Stomach (tissue), 9 donors: ENCODE measurements around the gene KRTAP26-1. TPM values are rescaled to one million over a fixed set of nuclear protein-coding genes. Genes with fewer than 3 reads are reported as not detected.

Source experiments
- DNase-seq, 2 donors: peaks; one replicate each; pipeline versions ENCODE4 v3.0.0 to v3.0.0-alpha.2; 2013 to 2019
- H3K27ac ChIP-seq, 5 donors: fragments of 200-600 bp in 4 of 5; sonication (generic) in 4 of 5; one replicate each; pipeline ENCODE4 v1.5.1; 2013 to 2019; ENCODE audit warnings: mild to moderate bottlenecking in 1 of 5, moderate library complexity in 1 of 5
- H3K27me3 ChIP-seq, 3 donors: fragments of 200-600 bp; sonication (generic); one replicate each; pipeline ENCODE4 v1.5.1; 2017 to 2019; ENCODE audit warnings: mixed run types in 1 of 3
- H3K36me3 ChIP-seq, 4 donors: fragments of 200-600 bp; sonication (generic); 1 replicate in 3 of 4; 2 replicates in 1 of 4; pipeline ENCODE4 v1.5.1; 2016 to 2019
- H3K4me1 ChIP-seq, 4 donors: fragments of 200-600 bp; sonication (generic); one replicate each; pipeline ENCODE4 v1.5.1; 2016 to 2019
- H3K4me3 ChIP-seq, 4 donors: fragments of 200-600 bp; sonication (generic) in 3 of 4; one replicate each; pipeline ENCODE4 v1.5.1; 2016 to 2019; ENCODE audit warnings: mild to moderate bottlenecking in 1 of 4
- H3K9me3 ChIP-seq, 4 donors: fragments of 200-600 bp; sonication (generic); one replicate each; pipeline ENCODE4 v1.5.1; 2016 to 2019
- CTCF ChIP-seq, 7 experiments: fragments of 450-650 bp in 4 of 7; fragments of 200-600 bp in 3 of 7; sonication (generic) in 3 of 7; IDR thresholded peaks; one replicate each; pipeline ENCODE4 v1.5.1; 2016 to 2019; ENCODE audit warnings: antibody characterized with exemption in 7 of 7, control low read depth in 2 of 7, mild to moderate bottlenecking in 1 of 7
- EP300 ChIP-seq: sonication (generic); formaldehyde crosslinking; IDR thresholded peaks from one replicate; pipeline ENCODE4 v1.6.1; 2017; ENCODE audit warnings: antibody characterized with exemption
- POLR2A ChIP-seq, 4 donors: fragments of 450-650 bp; IDR thresholded peaks; one replicate each; pipeline ENCODE4 v1.6.1; 2016; ENCODE audit warnings: antibody characterized with exemption in 4 of 4, control low read depth in 2 of 4, mild to moderate bottlenecking in 1 of 4, moderate library complexity in 1 of 4
- POLR2AphosphoS5 ChIP-seq, 3 donors: sonication (generic); formaldehyde crosslinking; IDR thresholded peaks; one replicate each; pipeline ENCODE4 v1.6.1; 2016; ENCODE audit warnings: antibody characterized with exemption in 3 of 3
- WGBS, 5 donors: extraction: QIAGEN DNeasy Blood & Tissue Kit in 3 of 5; methylation state at CpG; one replicate each; pipeline versions ENCODE4 v1.1.5 to v1.1.7; 2013 to 2018; 5-methylcytosine and 5-hydroxymethylcytosine counted together
- intact Hi-C: fragments of 100-400 bp; cut with DNase I; formaldehyde crosslinking; loops from one replicate; pipeline ENCODE4 v1.15.1; 2023; ENCODE audit warnings: low total_unique reads
- polyA plus RNA-seq, 3 donors: library from polyadenylated mRNA; stranded (reverse); fragments of 200-250 nt; gene quantifications; one replicate each; pipeline ENCODE4 v1.2.3, GENCODE V29; 2013
- total RNA-seq, 5 donors: library from RNA; depleted of rRNA; stranded (reverse); fragments of >200 nt; gene quantifications; one replicate each; pipeline versions ENCODE4 v1.1.0 to v1.2.3, GENCODE V29; 2014 to 2016
- donor health status: healthy with polysubstance abuse.
- donor health status: Bipolar disorder and iron deficiency.
- donor health status: healthy.

KRTAP26-1 gene
- total and polyA plus RNA-seq, 8 donors: not detected

GRCh38 chr21:30332681-30333080, 12.6 kb upstream of the KRTAP26-1 start:
- intact Hi-C loops: loop anchor here (10.0 kb wide), 1 partner anchor 742 kb away; no protein-coding TSS in a partner anchor
- WGBS, 5 donors: 84 to 91% (median 87%) methylated on average over 2 of the region's 2 CpGs

GRCh38 chr21:30329203-30329875, 9.2 kb upstream of the KRTAP26-1 start:
- H3K4me3 ChIP-seq: no peak overlapping the region
- intact Hi-C loops: no loop called here
- 77 to 86% (median 82%) methylated on average over 4 of the region's 4 CpGs for WGBS, 5 donors
- no peak overlapping the region for H3K27ac ChIP-seq
- TF ChIP-seq POLR2A (IDR thresholded peaks at IDR 0.05) (no peak), EP300 (no peak), POLR2AphosphoS5 (IDR thresholded peaks at IDR 0.05) (no peak), CTCF (IDR thresholded peaks at IDR 0.05) (no peak)
- no peak for DNase-seq
- H3K27me3 ChIP-seq: no peaks in the 10 kb centered on the region
- H3K36me3 ChIP-seq: no peaks in the 10 kb centered on the region
- no peaks in the 10 kb centered on the region for H3K4me1 ChIP-seq
- peaks cover 0 to 19% (median 4%) of the 10 kb centered on the region in 4 donors for H3K9me3 ChIP-seq

More at GRCh38 chr21:30332681-30333080, 12.6 kb upstream of the KRTAP26-1 start:
- Histone ChIP-seq H3K9me3 (no peaks in the 10 kb centered on the region), H3K36me3 (no peaks in the 10 kb centered on the region), H3K27ac (no peak overlapping the region), H3K4me1 (no peaks in the 10 kb centered on the region), H3K27me3 (no peaks in the 10 kb centered on the region), H3K4me3 (no peak overlapping the region)
- TF ChIP-seq POLR2AphosphoS5 (IDR thresholded peaks at IDR 0.05) (no peak), CTCF (IDR thresholded peaks at IDR 0.05) (no peak), EP300 (no peak), POLR2A (IDR thresholded peaks at IDR 0.05) (no peak)
- no peak for DNase-seq

GRCh38 chr21:30326390-30326789, 6.3 kb upstream of the KRTAP26-1 start:
- intact Hi-C loops: no loop called here
- no peak for TF ChIP-seq POLR2AphosphoS5 (IDR thresholded peaks at IDR 0.05)
- no peak for TF ChIP-seq CTCF (IDR thresholded peaks at IDR 0.05)
- TF ChIP-seq POLR2A (IDR thresholded peaks at IDR 0.05): no peak
- no peak for TF ChIP-seq EP300

GRCh38 chr21:30315701-30316100, 4.4 kb downstream of the KRTAP26-1 start:
- Histone ChIP-seq H3K27me3 (no peaks in the 10 kb centered on the region), H3K4me3 (no peak overlapping the region), H3K4me1 (no peaks in the 10 kb centered on the region), H3K27ac (no peak overlapping the region), H3K9me3 (no peaks in the 10 kb centered on the region), H3K36me3 (no peaks in the 10 kb centered on the region)
- 88 to 93% (median 92%) methylated on average over 2 of the region's 2 CpGs for WGBS, 5 donors
- no peak for DNase-seq
- no peak for TF ChIP-seq POLR2AphosphoS5 (IDR thresholded peaks at IDR 0.05)
- TF ChIP-seq EP300: no peak
- no peak for TF ChIP-seq CTCF (IDR thresholded peaks at IDR 0.05)
- TF ChIP-seq POLR2A (IDR thresholded peaks at IDR 0.05): no peak
- intact Hi-C loops: no loop called here

More at GRCh38 chr21:30326390-30326789, 6.3 kb upstream of the KRTAP26-1 start:
- Histone ChIP-seq H3K36me3 (no peaks in the 10 kb centered on the region), H3K4me3 (no peak overlapping the region), H3K4me1 (no peaks in the 10 kb centered on the region), H3K9me3 (peaks cover 0 to 19% (median 4%) of the 10 kb centered on the region in 4 donors), H3K27ac (no peak overlapping the region), H3K27me3 (no peaks in the 10 kb centered on the region)
- no peak for DNase-seq
